Measurements from ENCODE around the gene TPH2. TPM values are rescaled to one million over a fixed set of nuclear protein-coding genes. Genes with fewer than 3 reads are reported as not detected.
A peak's percentile ranks its signal among the peaks of the same experiment; 100 is the strongest.

Gene TPH2
- total RNA-seq, 1 donor from 2014 or later, result 0.10 TPM

DNA sequence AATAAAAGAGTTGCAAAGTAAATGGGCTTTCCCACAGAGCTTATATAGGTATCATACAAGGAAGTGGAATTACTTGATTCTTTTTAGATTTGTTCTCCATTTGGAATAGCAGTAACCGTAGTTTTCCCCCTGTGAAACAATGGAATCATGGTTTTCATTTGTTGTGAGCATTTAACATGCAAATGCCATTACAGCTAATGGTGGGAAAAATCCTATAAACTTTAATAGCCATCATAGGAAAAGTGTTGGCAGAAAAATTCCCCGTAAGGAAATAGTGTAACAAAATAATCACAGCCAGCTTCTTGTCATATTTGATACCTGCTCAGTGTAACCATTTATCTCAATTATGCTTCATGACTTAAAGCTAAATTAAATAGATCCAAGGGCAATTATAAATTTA is 95.3 kb downstream of the TPH2 start:
- no peak for DNase-seq

- no peak for DNase-seq
These were observed 97.0 kb downstream of the TPH2 start for GRCh38 chr12:72035625-72036024.

- DNase-seq, result no peak
These were observed 97.7 kb downstream of the TPH2 start for GRCh38 chr12:72036393-72036792.

DNA sequence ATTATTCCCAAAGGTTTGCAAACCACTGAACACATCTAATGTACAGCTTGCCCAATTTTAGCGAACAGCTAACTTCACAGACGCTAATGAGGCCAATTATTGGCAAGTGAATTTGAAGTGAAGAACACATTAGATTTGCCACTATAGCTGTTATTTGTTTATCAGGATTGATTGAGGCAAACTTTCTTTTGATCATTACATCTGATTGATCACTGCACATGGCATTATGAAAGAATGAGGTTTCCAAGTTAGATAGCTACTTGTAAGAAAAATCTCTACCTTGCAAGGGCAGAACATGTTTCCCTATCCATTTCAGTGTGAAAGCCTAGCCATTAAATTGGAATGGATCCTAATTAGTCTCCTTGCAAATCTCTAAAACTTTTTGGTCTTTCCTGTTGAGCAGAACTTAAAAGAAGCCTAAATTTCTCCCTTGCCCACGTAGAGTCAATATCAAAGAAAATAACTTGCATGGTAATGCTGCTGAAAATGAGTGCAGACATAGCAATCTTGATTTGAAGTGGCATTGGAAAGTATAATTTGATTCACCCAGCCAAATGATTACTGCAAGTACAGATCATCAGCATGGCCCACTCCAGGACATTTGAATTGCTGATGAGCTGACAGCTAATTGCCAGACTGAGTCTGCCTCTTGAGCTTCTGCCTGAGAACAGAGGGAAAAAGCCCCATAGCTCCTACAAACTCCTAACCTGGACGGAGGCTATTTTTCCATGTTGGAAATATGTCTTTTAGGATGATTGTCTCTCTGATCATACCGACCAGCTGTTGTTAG is 98.6 kb downstream of the TPH2 start:
- no peak for DNase-seq

DNA sequence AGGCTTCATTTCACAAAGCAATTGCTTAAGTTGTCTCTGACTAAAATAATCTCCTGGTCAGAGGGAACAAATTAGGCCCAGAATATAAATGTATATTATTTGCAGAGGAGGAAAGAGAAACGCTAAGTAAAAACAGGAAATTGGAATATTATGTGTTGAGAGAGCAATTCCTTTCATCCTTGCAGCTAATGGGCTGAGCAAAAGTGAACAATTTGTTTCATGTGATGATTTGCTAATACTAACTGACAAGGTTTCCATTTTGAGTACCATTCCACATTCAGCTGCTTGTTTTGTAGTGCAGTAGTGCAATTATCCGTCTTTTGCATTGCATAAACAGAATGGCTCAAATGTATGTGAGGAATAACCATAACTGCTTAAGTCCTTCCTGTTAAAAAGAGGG is 103.2 kb downstream of the TPH2 start:
- no peak for DNase-seq

DNA sequence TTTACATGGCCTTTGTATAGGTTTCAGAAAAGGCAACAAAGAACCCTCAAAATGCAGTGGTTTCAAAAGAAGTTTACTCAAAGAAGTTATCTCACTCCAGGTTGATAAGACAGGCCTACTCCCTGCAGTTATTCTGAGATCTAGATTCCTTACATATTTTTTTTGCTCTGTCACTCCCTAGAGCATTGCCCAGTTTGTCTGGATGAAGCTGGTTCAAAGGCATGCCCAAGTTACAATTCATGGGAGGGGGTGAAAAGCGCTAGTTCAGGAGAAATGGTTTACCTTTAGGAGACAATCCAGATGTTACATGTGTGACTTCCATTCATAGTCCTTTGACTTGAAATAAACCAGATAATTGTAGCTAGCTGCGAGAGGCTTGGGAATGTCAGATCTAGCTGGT is 115.0 kb downstream of the TPH2 start:
- no peak for DNase-seq

DNA sequence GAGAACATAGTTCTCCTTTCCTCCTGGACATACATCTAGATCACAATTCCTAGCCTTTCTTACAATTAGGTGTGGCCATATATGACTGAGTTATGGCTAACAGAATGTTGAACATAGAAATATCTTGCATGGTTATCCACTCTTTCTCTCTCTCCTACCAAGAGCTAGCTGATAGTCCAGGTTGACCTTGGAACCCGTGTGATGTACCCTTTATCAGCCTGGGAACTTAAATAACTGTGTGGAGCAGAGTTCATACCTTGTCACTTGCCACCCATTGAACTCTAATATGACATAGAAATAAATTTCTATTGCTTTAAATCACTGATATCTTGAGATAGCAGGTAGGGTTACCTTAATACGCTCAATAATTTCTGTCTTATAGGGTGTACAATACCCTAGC is 115.9 kb downstream of the TPH2 start:
- DNase-seq, result no peak

DNA sequence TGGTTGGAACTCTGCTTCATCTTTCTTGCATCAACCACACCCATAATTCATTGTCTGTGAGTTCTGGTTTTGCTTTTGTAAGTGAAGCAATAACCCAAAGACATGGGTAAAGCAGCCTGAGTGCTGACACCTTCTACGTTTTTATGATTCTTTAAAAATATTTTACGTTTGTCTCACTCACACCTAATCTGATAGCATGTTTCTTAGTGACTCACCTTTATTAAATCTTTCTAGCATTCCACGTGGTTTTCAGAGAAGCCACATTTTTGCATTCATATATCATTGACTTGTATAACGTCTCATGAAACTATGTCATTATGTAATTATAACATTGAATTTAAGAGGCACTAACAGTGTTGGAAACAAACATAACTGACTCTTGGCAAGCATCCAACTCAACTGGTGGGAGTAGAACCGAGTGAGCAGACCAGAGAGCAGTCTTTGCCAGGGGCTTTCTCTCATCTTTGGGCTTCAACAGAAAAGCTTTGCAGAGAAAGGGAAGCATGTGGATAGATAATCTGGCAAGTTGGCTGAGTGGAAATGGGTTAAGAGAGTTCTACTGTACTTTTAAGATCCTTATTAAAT is 118.8 kb downstream of the TPH2 start:
- peak; percentile 20 for DNase-seq

GRCh38 chr12:72063073-72063472 is 124.4 kb downstream of the TPH2 start:
- DNase-seq, result no peak

DNA sequence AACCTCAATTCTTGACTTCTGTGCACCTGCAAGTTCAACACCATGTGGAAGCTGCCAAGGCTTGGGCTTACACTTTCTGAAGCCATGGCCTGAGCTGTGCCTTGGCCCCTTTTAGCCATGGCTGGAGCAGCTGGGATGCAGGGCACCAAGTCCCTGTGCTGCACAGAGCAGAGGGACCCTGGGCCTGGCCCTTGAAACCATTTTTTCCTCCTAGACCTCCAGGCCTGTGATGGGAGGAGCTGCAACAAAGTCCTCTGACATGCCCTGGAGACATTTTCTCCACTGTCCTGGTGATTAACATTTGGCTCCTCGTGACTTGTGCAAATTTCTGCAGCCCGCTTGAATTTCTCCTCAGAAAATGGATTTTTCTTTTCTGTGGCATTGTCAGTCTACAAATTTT is 132.4 kb downstream of the TPH2 start:
- DNase-seq, result no peak

DNA sequence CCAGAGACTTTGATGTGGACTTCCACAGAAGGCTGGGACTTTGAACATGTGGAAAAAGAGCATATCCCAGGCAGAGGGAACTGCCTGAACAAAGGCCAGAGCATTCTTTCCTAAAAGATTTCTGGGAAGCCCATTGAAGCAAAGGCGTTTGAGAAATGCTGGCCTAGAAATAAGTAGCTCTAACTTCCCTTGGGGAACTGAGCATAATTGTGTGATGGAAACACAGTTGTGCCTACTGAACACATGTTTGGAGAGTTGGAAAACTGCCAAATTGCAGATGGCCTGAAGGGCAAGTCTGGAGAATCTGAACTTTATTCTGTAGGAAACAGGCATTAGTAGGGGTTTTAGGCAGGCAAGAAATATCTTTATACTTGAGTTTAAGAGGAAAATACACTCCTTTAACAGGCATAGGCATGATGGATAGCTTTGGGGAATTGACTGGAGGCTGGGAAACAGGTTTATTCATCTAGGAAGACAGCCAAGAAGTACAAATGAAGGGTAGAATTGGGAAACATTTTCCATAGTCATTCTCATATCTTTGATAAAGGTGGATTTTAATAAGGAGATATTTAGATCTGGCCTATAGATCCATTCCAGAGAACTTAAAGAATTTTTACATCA is 134.1 kb downstream of the TPH2 start:
- peak; percentile 92 for DNase-seq

GRCh38 chr12:72074065-72074464 is 135.4 kb downstream of the TPH2 start:
- no peak for DNase-seq

GRCh38 chr12:72074956-72075355 is 136.3 kb downstream of the TPH2 start:
- no peak for DNase-seq

DNA sequence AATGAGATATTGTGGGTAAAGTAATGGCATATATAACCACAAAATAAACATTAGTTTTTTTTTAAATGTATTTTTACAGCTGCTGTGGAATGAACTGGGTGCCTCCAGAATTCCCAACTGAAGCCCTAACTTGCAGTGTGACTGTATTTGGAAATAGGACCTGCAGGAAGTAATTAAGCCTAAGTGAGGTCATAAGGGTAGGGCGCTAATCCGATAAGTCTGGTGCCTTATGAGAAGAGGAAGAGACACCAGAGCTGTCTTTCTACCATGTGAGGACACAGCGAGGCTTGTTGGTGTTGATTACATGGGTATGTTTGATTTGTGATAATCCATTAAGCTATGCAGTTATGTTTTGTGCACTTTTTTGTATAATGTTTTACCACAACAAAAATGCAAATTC is 136.8 kb downstream of the TPH2 start:
- peak; percentile 48 for DNase-seq

GRCh38 chr12:72075891-72076557 is 137.4 kb downstream of the TPH2 start:
- peak; percentile 14 for DNase-seq

DNA sequence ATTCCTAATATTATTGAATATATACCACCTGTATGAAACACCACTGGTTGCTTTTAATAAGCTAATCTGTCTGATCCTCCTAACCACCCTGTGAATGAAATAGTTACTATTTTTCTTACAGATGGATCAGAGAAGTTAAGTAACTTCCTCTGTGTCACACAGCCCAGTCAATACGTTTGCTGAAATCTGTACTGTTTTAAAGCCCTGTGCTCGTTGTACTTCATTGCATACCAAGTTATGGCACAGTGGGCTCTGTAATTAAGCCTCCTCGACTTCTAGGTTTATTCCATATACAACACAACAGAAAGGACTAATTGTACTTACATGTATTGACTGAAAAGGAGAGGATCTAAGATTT is 137.9 kb downstream of the TPH2 start:
- DNase-seq, result no peak

- DNase-seq, result no peak
These were observed 138.6 kb downstream of the TPH2 start for GRCh38 chr12:72077111-72077820.

DNA sequence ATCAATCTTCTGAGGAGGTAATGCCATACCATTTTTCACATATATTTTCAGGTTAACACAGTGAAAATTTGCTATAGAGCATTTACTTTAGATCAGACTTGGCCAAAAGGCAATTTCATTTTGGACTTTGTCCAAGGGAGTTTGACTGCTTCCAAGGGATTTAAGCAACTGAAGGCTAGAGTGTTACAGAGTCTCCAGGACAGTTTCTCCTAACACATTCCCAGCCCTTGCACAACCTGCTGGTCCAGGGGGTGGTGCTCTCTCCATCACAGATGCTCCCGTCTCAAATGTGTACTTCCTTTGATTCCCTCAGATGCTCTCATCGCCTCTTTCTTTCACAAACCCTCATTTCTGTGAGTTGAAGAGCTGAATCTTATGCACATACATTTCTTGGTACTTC is 143.1 kb downstream of the TPH2 start:
- peak; percentile 71 for DNase-seq
